HG02798 (cell line): ENCODE measurements around the gene CYP2C9.

Source experiments
- ATAC-seq: cut with Tn5 transposase; IDR thresholded peaks from one replicate; pipeline ENCODE4 v1.9.1; 2021; ENCODE audit warnings: mild to moderate bottlenecking; ENCODE audit not compliant: unreplicated experiment, poor library complexity

The CYP2C9 gene

DNA sequence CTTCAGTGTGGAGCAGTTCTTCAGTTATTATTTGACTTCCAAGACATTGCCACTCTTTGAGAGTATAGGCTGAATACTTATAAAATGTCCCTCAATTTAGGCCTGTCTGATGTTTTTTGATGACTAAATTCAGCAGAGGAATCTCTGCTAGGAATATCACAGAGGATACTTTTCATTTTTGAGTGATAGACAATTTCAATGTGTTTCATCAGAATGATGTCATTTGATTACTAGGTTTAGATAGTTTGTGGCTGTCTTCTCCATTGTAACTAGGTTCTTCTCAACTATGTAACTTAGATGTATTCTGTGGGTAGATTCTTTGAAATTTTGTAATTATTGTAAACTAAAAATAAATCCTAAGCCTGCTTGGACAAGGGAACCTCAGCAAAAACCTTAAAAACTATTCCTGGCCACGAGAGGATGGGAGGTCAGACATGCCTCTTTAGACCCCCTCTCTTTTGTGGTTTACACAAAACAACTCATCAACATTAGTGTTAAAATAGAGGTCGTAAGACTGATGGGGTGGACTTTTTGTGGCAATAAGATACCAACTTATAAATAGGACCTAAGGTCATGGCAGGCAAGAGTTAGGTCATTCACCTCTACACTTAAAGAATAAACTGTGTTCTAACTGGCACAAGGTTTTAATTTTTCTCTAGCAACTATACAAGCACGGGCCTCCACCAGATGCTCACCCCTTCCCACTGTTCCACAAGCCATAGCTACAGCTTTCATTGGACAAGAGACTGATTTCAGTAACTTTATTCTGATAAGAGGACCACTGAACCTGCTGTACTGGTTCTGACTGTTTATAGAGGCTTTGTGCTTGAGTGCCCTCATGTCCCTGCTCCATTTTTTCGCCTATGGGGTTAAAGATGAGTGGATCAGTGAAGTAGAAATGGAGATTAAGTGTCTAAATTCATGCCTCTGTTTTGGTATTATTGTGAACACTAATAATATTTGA is 97.2 kb downstream of the CYP2C9 start:
- no peak for ATAC-seq

- no peak for ATAC-seq
Measured at GRCh38 chr10:95039281-95039680, 100.8 kb downstream of the CYP2C9 start.
